ENCODE data around the gene DHRS11. TPM values are rescaled to one million over a fixed set of nuclear protein-coding genes. Genes with fewer than 3 reads are reported as not detected.

Gene DHRS11
- total RNA-seq, 1 donor from 2014 or later = 5.7 TPM

Other genes starting within 250 kb of the DHRS11 start
- not detected for gene TBC1D3H, start 203.4 kb upstream of the DHRS11 start, total RNA-seq
- 24.1 TPM for gene ZNHIT3, start 105.2 kb upstream of the DHRS11 start, total RNA-seq
- 65.1 TPM for gene MYO19, start 57.0 kb upstream of the DHRS11 start, total RNA-seq
- gene PIGW, start 56.9 kb upstream of the DHRS11 start, total RNA-seq = 4.0 TPM
- 66.1 TPM for gene GGNBP2, start 47.0 kb upstream of the DHRS11 start, total RNA-seq
- gene MRM1, start 9.7 kb downstream of the DHRS11 start, total RNA-seq = 1.6 TPM